Breast epithelium (tissue), 3 donors: ENCODE results near the gene PCSK2.

Experiments used
- POLR2A ChIP-seq: fragments of 450-650 bp; IDR thresholded peaks from one replicate; pipeline ENCODE4 v1.6.1; 2016; ENCODE audit warnings: antibody characterized with exemption, mild to moderate bottlenecking, moderate library complexity
- POLR2AphosphoS5 ChIP-seq, 3 donors: sonication (generic); formaldehyde crosslinking; IDR thresholded peaks; one replicate each; pipeline ENCODE4 v1.6.1; 2017; ENCODE audit warnings: antibody characterized with exemption in 3 of 3
- TF ChIP-seq, protein P1 (sequence below), 3 donors: fragments of 450-650 bp; IDR thresholded peaks; one replicate each; pipeline ENCODE4 v1.5.1; 2016 to 2017; ENCODE audit warnings: antibody characterized with exemption in 3 of 3, mild to moderate bottlenecking in 3 of 3, moderate library complexity in 3 of 3

DNA sequence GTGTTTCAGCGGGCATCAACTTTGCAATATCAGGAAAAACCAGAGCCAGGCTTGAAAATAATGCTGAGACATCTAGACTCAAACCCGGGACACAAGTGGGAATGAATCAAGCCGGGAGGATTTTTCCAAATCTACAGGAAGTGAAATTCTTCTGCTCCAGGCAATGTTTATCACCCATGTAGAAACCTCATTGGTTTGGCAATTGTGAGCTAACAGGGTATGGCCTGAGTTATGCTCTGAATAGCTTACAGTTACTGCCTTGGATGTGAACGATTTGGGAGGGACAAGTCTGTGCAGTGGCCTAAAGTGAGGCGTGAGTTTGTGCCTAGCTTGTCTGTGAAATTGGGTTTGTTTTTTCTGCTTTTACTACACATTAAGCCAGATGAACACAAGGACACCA is 87.4 kb downstream of the PCSK2 start:
- TF ChIP-seq, protein P1, sequence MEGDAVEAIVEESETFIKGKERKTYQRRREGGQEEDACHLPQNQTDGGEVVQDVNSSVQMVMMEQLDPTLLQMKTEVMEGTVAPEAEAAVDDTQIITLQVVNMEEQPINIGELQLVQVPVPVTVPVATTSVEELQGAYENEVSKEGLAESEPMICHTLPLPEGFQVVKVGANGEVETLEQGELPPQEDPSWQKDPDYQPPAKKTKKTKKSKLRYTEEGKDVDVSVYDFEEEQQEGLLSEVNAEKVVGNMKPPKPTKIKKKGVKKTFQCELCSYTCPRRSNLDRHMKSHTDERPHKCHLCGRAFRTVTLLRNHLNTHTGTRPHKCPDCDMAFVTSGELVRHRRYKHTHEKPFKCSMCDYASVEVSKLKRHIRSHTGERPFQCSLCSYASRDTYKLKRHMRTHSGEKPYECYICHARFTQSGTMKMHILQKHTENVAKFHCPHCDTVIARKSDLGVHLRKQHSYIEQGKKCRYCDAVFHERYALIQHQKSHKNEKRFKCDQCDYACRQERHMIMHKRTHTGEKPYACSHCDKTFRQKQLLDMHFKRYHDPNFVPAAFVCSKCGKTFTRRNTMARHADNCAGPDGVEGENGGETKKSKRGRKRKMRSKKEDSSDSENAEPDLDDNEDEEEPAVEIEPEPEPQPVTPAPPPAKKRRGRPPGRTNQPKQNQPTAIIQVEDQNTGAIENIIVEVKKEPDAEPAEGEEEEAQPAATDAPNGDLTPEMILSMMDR (IDR thresholded peaks at IDR 0.05): no peak
- TF ChIP-seq POLR2A (no peak), POLR2AphosphoS5 (IDR thresholded peaks at IDR 0.05) (no peak)
